OCI-LY1 (cell line): ENCODE data around the gene RNF144A.

ENCODE experiments used
- H2AFZ ChIP-seq: fragments of 200-600 bp; sonication (generic), shearing (Covaris generic); 2 replicates; pipeline ENCODE4 v1.6.0; 2014; ENCODE audit warnings: antibody characterized with exemption, mild to moderate bottlenecking, low read length
- H3F3A ChIP-seq: fragments of 200-600 bp; sonication (generic), shearing (Covaris generic); 2 replicates; pipeline ENCODE4 v1.6.0; 2014; ENCODE audit warnings: mild to moderate bottlenecking, antibody characterized with exemption, low read length, moderate library complexity; ENCODE audit not compliant: insufficient read depth
- H3K27ac ChIP-seq: fragments of 200-600 bp; sonication (generic); 2 replicates; pipeline ENCODE4 v1.5.1; 2014; ENCODE audit warnings: low read length, mixed run types, mild to moderate bottlenecking, low read depth; ENCODE audit not compliant: poor library complexity, severe bottlenecking
- H3K27me3 ChIP-seq: fragments of 200-600 bp; sonication (generic); 2 replicates; pipeline ENCODE4 v1.6.0; 2014; ENCODE audit warnings: antibody characterized with exemption, mild to moderate bottlenecking, low read length, moderate library complexity; ENCODE audit not compliant: insufficient read depth
- H3K36me3 ChIP-seq: fragments of 200-600 bp; sonication (generic); 2 replicates; pipeline ENCODE4 v1.6.1; 2014; ENCODE audit warnings: mild to moderate bottlenecking, antibody characterized with exemption, low read length, moderate library complexity, mixed read lengths; ENCODE audit not compliant: insufficient read depth
- H3K4me1 ChIP-seq: fragments of 200-600 bp; sonication (generic); 2 replicates; pipeline ENCODE4 v1.5.1; 2014; ENCODE audit warnings: mild to moderate bottlenecking, low read length, moderate library complexity; ENCODE audit not compliant: insufficient read depth, severe bottlenecking
- H3K4me2 ChIP-seq: fragments of 200-600 bp; sonication (generic), shearing (Covaris generic); 2 replicates; pipeline ENCODE4 v1.6.1; 2014; ENCODE audit warnings: low read length
- H3K4me3 ChIP-seq: fragments of 200-600 bp; sonication (generic); 2 replicates; pipeline ENCODE4 v1.5.1; 2014; ENCODE audit warnings: low read length, low read depth, mild to moderate bottlenecking, mixed read lengths; ENCODE audit not compliant: poor library complexity, severe bottlenecking
- H3K79me2 ChIP-seq: fragments of 200-600 bp; shearing (Covaris generic); 2 replicates; pipeline ENCODE4 v1.6.1; 2016; ENCODE audit warnings: mixed run types, low read length, mixed read lengths; ENCODE audit not compliant: insufficient read depth
- H3K9ac ChIP-seq: fragments of 200-600 bp; sonication (generic), shearing (Covaris generic); 2 replicates; pipeline ENCODE4 v1.6.1; 2014; ENCODE audit warnings: mild to moderate bottlenecking, low read length, mixed read lengths
- H3K9me2 ChIP-seq: fragments of 200-600 bp; sonication (generic), shearing (Covaris generic); 2 replicates; pipeline ENCODE4 v1.6.1; 2014; ENCODE audit warnings: low read depth, mild to moderate bottlenecking, low read length, mixed read lengths
- H3K9me3 ChIP-seq: fragments of 200-600 bp; shearing (Covaris generic); 2 replicates; pipeline ENCODE4 v1.6.1; 2014; ENCODE audit warnings: low read length, mixed read lengths
- H4K20me1 ChIP-seq: fragments of 200-600 bp; sonication (generic), shearing (Covaris generic); 2 replicates; pipeline ENCODE4 v1.6.0; 2016; ENCODE audit warnings: mild to moderate bottlenecking, low read length; ENCODE audit not compliant: insufficient read depth
- CTCF ChIP-seq: fragments of 200-600 bp; sonication (generic), shearing (Covaris generic); IDR thresholded peaks from 2 replicates; pipeline ENCODE4 v1.5.1; 2017; ENCODE audit warnings: mild to moderate bottlenecking, antibody characterized with exemption, low read length, moderate library complexity, mixed read lengths
- EZH2 ChIP-seq: fragments of 200-600 bp; sonication (generic), shearing (Covaris generic); IDR thresholded peaks from 2 replicates; pipeline ENCODE4 v1.8.0; 2017; ENCODE audit warnings: borderline replicate concordance, mixed run types, mild to moderate bottlenecking, antibody characterized with exemption, low read length, moderate library complexity, mixed read lengths

The RNF144A gene

GRCh38 chr2:6972067-6972710 lies 55.0 kb downstream of the RNF144A start:
- Histone ChIP-seq H3K27ac (no peak overlapping the region), H3K9ac (no peak overlapping the region), H4K20me1 (no peaks in the 10 kb centered on the region), H3K27me3 (no peaks in the 10 kb centered on the region), H3K36me3 (no peaks in the 10 kb centered on the region), H3K79me2 (no peaks in the 10 kb centered on the region), H3K9me3 (no peaks in the 10 kb centered on the region), H3K9me2 (no peaks in the 10 kb centered on the region), H3K4me2 (no peak overlapping the region), H3K4me3 (no peak overlapping the region), H2AFZ (no peak overlapping the region), H3F3A (no peaks in the 10 kb centered on the region), H3K4me1 (no peaks in the 10 kb centered on the region)
- no peak for TF ChIP-seq CTCF
- TF ChIP-seq EZH2 = no peak

GRCh38 chr2:6973895-6974545 lies 56.8 kb downstream of the RNF144A start:
- no peak overlapping the region for H3K4me2 ChIP-seq
- TF ChIP-seq EZH2 = no peak
- no peak for TF ChIP-seq CTCF
- no peak overlapping the region for H3K27ac ChIP-seq
- no peaks in the 10 kb centered on the region for H3K9me3 ChIP-seq
- H3K27me3 ChIP-seq = no peaks in the 10 kb centered on the region
- H2AFZ ChIP-seq = no peak overlapping the region
- H3K36me3 ChIP-seq = no peaks in the 10 kb centered on the region
- H3K9me2 ChIP-seq = no peaks in the 10 kb centered on the region
- H4K20me1 ChIP-seq = no peaks in the 10 kb centered on the region
- H3K4me3 ChIP-seq = no peak overlapping the region
- no peaks in the 10 kb centered on the region for H3F3A ChIP-seq
- no peaks in the 10 kb centered on the region for H3K79me2 ChIP-seq
- no peak overlapping the region for H3K9ac ChIP-seq
- no peaks in the 10 kb centered on the region for H3K4me1 ChIP-seq

GRCh38 chr2:6975988-6976387 lies 58.8 kb downstream of the RNF144A start:
- Histone ChIP-seq H3K4me2 (no peak overlapping the region), H3K9me3 (no peaks in the 10 kb centered on the region), H3K9ac (no peak overlapping the region), H4K20me1 (no peaks in the 10 kb centered on the region), H3K4me1 (no peaks in the 10 kb centered on the region), H3K79me2 (no peaks in the 10 kb centered on the region), H3K9me2 (no peaks in the 10 kb centered on the region), H2AFZ (no peak overlapping the region), H3K27me3 (no peaks in the 10 kb centered on the region; the same call in 1 of the 2 replicates), H3K36me3 (no peaks in the 10 kb centered on the region; the same call in 1 of the 2 replicates), H3F3A (no peaks in the 10 kb centered on the region), H3K27ac (no peak overlapping the region), H3K4me3 (no peak overlapping the region)
- TF ChIP-seq CTCF (no peak), EZH2 (no peak)
